GM21737 (cell line): ENCODE data around the gene CCDC182.

ENCODE experiments used
- ATAC-seq: cut with Tn5 transposase; IDR thresholded peaks from one replicate; pipeline ENCODE4 v1.9.1; 2021; ENCODE audit warnings: mild to moderate bottlenecking, moderate library complexity; ENCODE audit not compliant: unreplicated experiment

Gene CCDC182

GRCh38 chr17:57757735-57758134, 12.6 kb upstream of the CCDC182 start:
- ATAC-seq: no peak

DNA sequence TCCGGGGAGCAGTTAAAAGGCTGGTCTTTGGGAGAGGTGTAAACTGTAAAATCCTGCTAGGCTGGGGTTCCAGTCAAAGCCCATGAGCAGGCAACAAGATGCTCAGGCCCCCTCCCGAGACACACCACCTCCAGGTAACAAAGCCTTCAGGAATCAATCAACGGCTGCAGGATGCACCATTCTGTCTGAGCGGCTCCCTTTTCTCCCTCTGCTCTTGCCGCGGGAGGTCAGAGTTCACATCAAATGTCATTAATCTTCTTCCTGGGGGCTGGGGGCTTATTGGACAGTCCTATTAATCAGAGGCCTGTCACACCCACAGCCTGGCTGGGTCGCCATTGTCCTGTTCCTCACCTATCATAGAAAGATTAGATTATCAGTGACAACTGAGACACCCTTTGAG, 11.9 kb upstream of the CCDC182 start:
- no peak for ATAC-seq

GRCh38 chr17:57755480-57756070, 10.5 kb upstream of the CCDC182 start:
- ATAC-seq: no peak

DNA sequence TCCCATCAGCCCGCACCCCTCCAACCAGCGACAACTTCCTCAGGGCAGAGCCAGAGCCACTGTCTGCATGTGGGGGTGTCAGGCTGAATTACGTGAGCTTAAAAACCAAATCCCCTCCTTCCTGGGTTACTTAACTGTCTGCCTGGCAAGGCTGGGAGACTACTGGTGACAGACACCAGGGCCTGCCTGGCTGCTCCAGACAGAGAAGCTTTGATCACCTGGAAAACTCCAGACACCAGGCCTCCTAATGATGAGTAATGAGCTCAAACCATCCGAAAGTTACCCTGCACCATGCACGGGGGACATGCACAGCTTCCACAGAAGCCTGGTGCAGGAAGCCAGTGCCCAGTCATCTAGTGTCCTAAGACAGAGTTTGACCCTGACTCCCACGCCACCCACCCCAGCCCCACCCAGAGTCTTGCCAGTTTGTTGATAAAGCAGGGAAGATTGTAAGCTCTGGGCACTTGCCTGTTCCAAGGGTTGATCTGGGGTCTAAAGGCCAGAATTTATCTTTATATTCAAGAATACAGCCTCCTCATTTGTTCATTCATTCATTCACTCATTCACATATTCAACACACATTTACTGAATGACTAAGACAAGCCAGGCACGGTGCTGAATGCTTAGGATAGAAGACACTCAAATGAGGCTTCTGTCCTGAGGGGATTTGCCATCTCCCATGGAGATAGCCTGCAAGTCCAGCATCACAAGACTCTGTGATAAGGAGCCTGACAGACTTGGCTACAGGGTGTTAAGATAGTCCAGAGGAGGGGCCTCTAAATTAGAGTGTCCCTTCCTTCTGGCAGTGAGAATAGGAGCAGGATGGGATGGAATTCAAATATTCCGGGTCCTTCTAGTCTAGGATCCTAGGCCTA, 7.2 kb upstream of the CCDC182 start:
- ATAC-seq: no peak

DNA sequence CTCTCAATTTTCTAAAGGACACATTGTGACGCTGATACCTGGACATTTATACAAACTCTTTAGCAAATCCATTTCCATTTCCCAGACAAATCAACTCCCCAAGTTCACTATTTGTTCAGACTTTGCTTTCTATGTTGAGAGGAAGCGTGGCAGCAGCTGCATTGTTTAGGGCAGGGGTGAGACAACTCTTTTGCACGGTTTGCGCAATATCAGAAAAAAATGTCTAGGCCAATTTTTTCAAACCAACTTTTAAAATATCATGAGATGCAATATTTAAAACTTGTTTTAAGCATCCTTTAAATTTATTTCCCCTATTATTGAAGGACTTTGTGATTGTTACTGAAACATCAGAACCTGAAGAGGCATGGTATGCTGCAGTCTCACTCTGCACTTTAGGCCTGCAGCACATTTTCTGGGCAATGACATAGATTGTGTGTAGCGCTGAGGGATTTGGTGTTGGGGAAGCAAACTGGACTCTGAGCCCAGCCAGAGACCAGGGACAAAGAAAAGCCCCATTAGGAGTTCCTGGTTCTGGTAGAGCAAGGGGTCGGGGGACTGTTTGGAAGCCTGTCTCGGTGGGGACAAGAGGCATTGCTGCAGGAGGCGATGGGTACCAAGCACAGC, 6.4 kb upstream of the CCDC182 start:
- no peak for ATAC-seq

GRCh38 chr17:57750895-57751294, 5.8 kb upstream of the CCDC182 start:
- ATAC-seq: no peak

DNA sequence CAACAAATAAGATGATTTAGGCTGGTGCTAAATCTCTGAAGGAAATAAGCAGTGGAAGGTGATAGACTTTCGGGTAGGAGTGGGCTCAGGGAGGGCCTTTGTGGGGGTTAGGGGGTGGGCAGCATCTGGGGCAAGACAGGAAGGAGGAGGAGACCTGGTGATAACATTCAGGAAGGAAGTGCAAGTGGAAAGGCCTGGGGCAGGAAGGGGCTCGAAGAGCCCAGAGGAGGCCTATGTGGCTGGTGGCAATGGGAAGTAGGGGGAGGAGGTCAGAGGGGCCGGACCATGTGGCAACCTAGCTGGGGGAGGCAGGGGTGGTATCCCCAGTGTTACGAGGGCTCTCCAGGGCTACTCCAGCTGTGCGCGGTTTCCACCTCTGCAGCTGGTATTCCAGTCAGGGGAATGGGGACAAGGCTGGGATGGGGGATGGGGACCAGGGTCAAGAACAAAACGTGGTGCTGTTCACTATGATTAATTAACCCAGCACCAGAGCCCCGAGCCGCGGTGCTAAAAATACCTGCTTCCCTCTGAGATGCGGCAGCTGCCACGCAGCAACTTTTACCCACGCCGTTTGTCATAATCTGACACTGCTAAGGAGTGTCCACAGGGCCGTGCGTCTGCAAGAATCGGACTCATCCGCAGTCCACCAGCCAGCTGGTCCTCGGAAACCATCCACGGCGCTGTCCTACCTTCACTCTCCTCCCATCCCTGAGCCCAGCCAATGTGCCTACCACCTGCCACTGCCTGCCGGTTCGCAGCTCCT, 5.2 kb upstream of the CCDC182 start:
- ATAC-seq: no peak

- no peak for ATAC-seq
These were observed 4.6 kb upstream of the CCDC182 start for GRCh38 chr17:57749701-57750100.

- ATAC-seq: no peak
These were observed 2.3 kb upstream of the CCDC182 start for GRCh38 chr17:57747221-57748017.

GRCh38 chr17:57746221-57746620, 1.1 kb upstream of the CCDC182 start:
- ATAC-seq: no peak

- ATAC-seq: no peak
These were observed 616 bp downstream of the CCDC182 start for GRCh38 chr17:57744195-57745170.

DNA sequence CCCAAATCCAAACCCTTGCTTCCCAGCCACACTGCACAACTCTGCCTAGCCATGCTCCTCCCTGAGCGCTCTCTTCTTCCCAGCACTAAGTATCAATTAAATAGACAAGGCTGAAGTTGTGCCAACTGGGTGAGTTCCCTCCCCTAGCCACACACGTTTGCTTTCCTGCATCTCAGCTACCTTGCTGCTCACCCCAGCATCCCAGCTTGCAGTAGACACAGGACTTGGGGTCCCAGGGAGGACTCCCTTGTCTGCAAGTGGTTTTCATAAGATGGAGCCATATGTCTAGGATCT, 4.9 kb downstream of the CCDC182 start:
- no peak for ATAC-seq

- no peak for ATAC-seq
These were observed 5.5 kb downstream of the CCDC182 start for GRCh38 chr17:57739402-57740234.

DNA sequence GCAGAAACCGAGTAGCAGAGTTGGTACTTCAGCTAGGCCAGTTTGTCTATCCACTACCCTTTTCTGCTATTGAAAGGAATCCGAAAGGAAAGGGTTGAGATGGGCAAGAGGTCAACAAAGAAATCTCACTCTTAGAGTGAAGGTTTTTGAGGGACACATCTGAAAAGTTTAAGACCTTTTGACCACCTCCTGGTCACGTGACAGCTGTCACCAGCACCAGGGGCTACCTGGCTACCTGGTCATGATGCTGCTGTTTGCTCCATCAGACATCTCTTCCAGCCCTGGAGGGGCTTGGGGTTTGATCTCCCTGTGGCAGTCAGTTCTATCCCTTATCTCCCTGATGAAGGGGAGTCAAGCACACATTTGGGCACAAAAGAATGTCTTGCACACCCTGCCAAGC, 7.6 kb downstream of the CCDC182 start:
- no peak for ATAC-seq

GRCh38 chr17:57735707-57736106, 9.4 kb downstream of the CCDC182 start:
- no peak for ATAC-seq

GRCh38 chr17:57735230-57735629, 9.9 kb downstream of the CCDC182 start:
- no peak for ATAC-seq

DNA sequence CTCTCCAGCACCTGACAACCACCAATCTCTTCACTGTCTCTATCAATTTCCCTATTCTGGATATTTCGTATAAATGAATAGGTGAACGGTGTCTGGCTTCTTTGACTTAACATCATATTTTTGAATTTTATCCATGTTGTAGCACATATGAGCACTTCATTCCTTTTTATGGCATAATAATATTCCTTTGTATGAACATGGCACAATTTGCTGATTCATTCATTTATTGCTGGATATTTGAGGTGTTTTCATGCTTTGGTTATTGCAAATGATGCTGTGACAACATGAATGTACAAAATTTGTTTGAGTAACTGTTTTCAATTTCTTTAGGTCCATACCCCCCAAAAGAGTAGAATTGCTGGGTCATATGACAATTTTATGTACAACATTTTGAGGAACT, 12.0 kb downstream of the CCDC182 start:
- ATAC-seq: no peak

- ATAC-seq: no peak
These were observed 13.0 kb downstream of the CCDC182 start for GRCh38 chr17:57732062-57732461.
